NT2/D1 (cell line): ENCODE measurements around the gene GSG1L.
A peak's percentile ranks its signal among the peaks of the same experiment; 100 is the strongest.

Source experiments
- DNase-seq: peaks from one replicate; pipeline ENCODE4 v3.0.0-alpha.2; 2011; ENCODE audit warnings: low read depth, low spot score
- H3K27me3 ChIP-seq: 2 replicates; pipeline ENCODE4 v1.6.0; 2011; ENCODE audit warnings: mild to moderate bottlenecking; ENCODE audit not compliant: insufficient read length, insufficient read depth
- H3K36me3 ChIP-seq: 2 replicates; pipeline ENCODE4 v1.6.1; 2011; ENCODE audit warnings: mild to moderate bottlenecking, low read length, mixed read lengths; ENCODE audit not compliant: insufficient read depth, insufficient read length
- H3K4me1 ChIP-seq: 2 replicates; pipeline ENCODE4 v1.5.1; 2011; ENCODE audit not compliant: insufficient read depth, insufficient read length
- H3K4me3 ChIP-seq: 2 replicates; pipeline ENCODE4 v1.5.1; 2011; ENCODE audit warnings: low read depth; ENCODE audit not compliant: insufficient read length
- H3K9ac ChIP-seq: 2 replicates; pipeline ENCODE4 v1.6.0; 2011; ENCODE audit warnings: low read depth; ENCODE audit not compliant: insufficient read length
- H3K9me3 ChIP-seq: 2 replicates; pipeline ENCODE4 v1.5.1; 2011; ENCODE audit warnings: mild to moderate bottlenecking, low read length; ENCODE audit not compliant: insufficient read depth
- SUZ12 ChIP-seq: IDR thresholded peaks from 2 replicates; pipeline ENCODE4 v1.6.1; 2011; ENCODE audit not compliant: insufficient read length, insufficient read depth; ENCODE audit errors: extremely low read depth
- YY1 ChIP-seq: IDR thresholded peaks from 2 replicates; pipeline ENCODE4 v1.6.1; 2011; ENCODE audit not compliant: insufficient read length, insufficient read depth
- ZNF274 ChIP-seq: IDR thresholded peaks from 2 replicates; pipeline ENCODE4 v1.6.1; 2011; ENCODE audit warnings: mild to moderate bottlenecking, low read depth, low read length

The GSG1L gene

DNA sequence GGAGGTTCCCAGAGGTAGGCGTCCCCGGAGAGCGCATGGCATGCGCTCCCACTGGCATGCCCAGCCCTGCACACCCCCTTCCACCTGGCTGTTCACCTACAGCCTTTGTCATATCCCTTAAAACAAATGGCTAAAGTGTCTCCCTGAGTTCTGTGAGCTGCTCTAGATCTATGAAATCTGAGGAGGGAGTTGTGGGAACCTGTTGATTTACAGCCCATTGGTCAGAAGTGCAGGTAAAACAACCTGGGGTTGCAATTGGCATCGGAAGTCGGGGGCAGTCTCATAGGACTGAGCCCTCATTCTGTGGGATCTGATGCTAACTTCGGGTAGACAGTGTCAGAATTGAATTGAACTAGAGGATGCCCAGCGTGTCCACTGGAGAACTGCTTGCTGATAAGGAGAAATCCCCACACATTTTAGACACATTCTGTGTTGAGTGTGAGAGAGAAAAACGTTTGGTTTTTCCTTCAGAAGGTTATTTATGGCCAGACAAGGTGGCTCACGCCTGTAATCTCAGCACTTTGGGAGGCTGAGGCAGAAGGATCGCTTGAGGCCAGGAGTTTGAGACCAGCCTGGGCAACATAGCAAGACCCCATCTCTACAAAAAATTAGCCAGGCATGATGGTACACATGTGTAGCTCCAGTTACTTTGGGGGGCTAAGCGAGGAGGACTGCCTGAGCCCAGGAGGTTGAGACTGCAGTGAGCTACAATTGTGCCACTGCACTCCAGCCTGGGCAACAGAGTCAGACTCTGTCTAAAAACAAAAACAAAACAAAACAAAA lies 22.1 kb upstream of the GSG1L start:
- Histone ChIP-seq H3K36me3 (no peaks in the 10 kb centered on the region), H3K4me3 (no peak overlapping the region), H3K9ac (no peak overlapping the region), H3K27me3 (no peaks in the 10 kb centered on the region), H3K4me1 (peaks cover 8% of the 10 kb centered on the region), H3K9me3 (no peaks in the 10 kb centered on the region)
- no peak for DNase-seq
- no peak for TF ChIP-seq ZNF274
- TF ChIP-seq YY1, result no peak
- no peak for TF ChIP-seq SUZ12

DNA sequence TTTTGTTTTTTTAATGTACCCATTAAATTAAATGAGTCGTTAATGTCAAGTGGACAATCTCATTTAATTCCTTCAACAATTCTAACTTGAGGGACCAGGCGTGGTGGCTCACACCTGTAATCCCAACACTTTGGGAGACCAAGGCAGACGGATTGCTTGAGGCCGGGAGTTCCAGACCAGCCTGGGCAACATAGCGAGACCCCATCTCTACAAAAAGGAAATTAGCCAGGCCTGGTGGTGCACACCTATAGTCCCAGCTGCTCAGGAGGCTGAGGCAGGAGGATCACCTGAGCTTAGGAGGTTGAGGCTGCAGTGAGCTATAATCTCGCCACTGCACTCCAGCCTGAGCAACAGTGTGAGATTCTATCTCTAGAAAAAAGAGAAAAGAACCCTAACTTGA lies 20.7 kb upstream of the GSG1L start:
- Histone ChIP-seq H3K4me3 (no peak overlapping the region), H3K9ac (no peak overlapping the region), H3K36me3 (no peaks in the 10 kb centered on the region), H3K4me1 (peaks cover 7% of the 10 kb centered on the region), H3K27me3 (no peaks in the 10 kb centered on the region), H3K9me3 (no peaks in the 10 kb centered on the region)
- DNase-seq, result no peak
- TF ChIP-seq SUZ12 (no peak), ZNF274 (no peak), YY1 (no peak)

DNA sequence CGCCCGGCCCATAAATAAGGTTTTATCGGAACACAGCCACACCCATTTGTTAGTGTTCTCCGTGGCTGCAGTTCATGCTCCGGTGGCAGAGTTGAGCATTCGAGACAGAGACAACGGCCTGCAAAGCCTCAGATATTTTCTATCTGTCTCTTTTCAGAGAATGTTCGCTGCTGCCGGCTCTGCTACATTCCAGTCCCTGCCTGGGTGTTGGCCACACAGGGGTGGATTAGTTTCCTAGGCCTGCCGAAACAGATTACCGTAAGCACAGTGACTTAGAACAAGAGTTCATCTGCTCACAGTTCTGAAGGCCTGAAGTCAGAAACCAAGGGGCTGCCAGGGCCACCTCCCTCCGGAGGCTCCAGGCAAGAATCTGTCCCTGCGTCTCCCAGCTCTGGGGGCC lies 19.1 kb upstream of the GSG1L start:
- TF ChIP-seq ZNF274, result no peak
- TF ChIP-seq SUZ12, result no peak
- TF ChIP-seq YY1, result no peak
- H3K4me1 ChIP-seq, result peaks cover 7% of the 10 kb centered on the region
- H3K9ac ChIP-seq, result peak overlapping the region; percentile 32
- H3K9me3 ChIP-seq, result no peaks in the 10 kb centered on the region
- DNase-seq, result no peak
- no peak overlapping the region for H3K4me3 ChIP-seq
- H3K27me3 ChIP-seq, result no peaks in the 10 kb centered on the region
- no peaks in the 10 kb centered on the region for H3K36me3 ChIP-seq

DNA sequence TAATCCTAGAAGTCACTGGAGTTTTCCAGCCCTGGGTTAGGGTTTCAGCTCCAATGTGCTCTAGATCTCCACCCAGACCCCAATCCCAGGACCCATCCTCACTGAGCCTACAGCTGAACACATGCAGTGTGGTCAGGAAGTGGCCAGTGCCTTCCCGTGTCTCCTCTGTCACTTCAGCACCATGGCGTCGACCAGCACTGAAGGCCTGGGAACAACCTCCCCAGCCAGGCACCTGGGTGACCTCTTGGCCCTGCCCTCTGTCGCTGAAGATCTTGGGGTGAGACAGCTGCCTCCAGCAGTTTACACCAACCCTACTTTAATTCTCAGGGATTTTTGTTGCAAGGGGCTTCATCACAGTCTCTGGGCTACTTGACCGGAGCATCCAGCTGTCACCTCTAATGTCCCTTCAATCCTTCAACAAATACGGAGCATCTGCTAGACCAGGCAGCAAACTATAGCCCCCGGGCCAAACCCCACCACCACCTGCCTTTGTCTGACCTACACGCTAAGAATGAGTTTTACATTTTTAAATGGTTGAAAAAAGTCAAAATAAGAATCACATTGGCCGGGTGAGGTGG lies 18.0 kb upstream of the GSG1L start:
- H3K36me3 ChIP-seq, result no peaks in the 10 kb centered on the region
- H3K27me3 ChIP-seq, result no peaks in the 10 kb centered on the region
- no peak overlapping the region for H3K9ac ChIP-seq
- TF ChIP-seq ZNF274, result no peak
- no peak for TF ChIP-seq YY1
- no peak for TF ChIP-seq SUZ12
- H3K4me3 ChIP-seq, result no peak overlapping the region
- DNase-seq, result no peak
- H3K9me3 ChIP-seq, result no peaks in the 10 kb centered on the region
- H3K4me1 ChIP-seq, result peaks cover 5% of the 10 kb centered on the region

DNA sequence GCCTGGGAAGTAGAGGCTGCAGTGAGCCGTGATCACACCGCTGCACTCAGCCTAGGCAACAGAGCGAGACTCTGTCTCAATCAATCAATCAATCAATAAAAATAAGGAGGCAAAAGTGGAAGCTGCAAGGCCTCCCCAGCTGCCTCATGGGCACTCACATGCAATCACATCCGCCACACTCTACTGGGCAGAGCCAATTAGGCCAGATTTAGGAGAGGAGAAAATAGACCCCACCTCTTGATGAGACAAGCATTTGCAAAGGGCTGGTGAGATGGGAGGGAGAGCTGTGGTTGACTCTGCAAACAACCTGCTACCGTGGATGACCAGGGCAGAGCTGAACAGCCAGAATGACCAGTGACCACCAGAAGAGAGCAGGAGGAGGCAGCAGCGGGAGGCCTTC lies 14.7 kb upstream of the GSG1L start:
- no peaks in the 10 kb centered on the region for H3K36me3 ChIP-seq
- no peak for DNase-seq
- no peak overlapping the region for H3K4me3 ChIP-seq
- H3K4me1 ChIP-seq, result peaks cover 5% of the 10 kb centered on the region
- H3K27me3 ChIP-seq, result no peaks in the 10 kb centered on the region
- no peaks in the 10 kb centered on the region for H3K9me3 ChIP-seq
- H3K9ac ChIP-seq, result no peak overlapping the region
- no peak for TF ChIP-seq YY1
- no peak for TF ChIP-seq ZNF274
- no peak for TF ChIP-seq SUZ12

DNA sequence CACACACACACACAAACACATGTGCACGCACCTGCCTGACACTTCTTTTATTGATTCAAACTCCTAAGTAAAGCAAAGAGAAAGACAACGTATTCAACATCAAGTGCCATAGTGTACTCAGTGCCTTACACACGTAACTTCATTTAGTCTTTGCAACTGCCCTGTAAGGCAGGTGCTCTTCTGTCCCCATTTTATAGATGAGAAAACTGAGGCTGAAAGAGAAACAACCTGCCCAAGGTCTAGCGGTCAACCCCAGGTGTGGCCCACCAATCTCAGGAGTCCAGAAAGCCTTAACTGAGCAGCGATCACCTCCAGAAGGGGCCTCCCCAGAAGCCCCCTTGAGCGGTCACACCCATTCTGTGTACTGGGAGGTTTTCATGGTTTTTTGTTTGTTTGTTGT lies 10.3 kb upstream of the GSG1L start:
- Histone ChIP-seq H3K9ac (no peak overlapping the region), H3K27me3 (no peaks in the 10 kb centered on the region), H3K36me3 (no peaks in the 10 kb centered on the region), H3K9me3 (no peaks in the 10 kb centered on the region), H3K4me1 (peaks cover 4% of the 10 kb centered on the region), H3K4me3 (no peak overlapping the region)
- no peak for DNase-seq
- TF ChIP-seq ZNF274 (no peak), YY1 (no peak), SUZ12 (no peak)

DNA sequence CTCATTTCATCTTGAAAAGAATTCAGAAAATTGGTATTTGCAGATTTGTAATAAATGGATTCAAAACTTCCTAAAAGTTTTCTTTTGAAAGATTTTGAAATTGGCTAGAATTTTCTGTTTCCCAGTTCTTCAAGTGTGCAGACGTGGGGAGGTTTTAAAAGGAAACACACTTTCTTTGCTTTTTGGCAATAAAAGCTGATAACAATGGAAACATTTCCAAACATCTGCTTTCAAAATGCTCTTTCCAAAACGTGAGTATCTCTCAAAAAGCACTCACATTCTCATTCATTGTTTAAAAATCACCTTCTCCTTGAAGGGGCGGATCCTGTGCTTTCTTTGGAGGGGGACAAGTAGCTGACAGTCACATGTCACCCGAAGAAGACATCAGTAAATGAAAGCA lies 8.6 kb upstream of the GSG1L start:
- Histone ChIP-seq H3K27me3 (no peaks in the 10 kb centered on the region), H3K9ac (no peak overlapping the region), H3K4me1 (peaks cover 7% of the 10 kb centered on the region), H3K4me3 (no peak overlapping the region), H3K9me3 (no peaks in the 10 kb centered on the region), H3K36me3 (no peaks in the 10 kb centered on the region)
- TF ChIP-seq ZNF274 (no peak), SUZ12 (no peak), YY1 (no peak)
- DNase-seq, result no peak
